Psoas muscle (tissue), 8 donors: ENCODE measurements around the gene XAGE5. TPM values are rescaled to one million over a fixed set of nuclear protein-coding genes. Genes with fewer than 3 reads are reported as not detected.
"Not testable (repeated sequence)": the region's sequence is repeated elsewhere in the genome, so short reads cannot be mapped to it uniquely, and the experiment has no call there.

Source experiments
- ATAC-seq, 4 donors: fragments of 200-7000 bp; cut with Tn5 transposase; one replicate each; pipeline ENCODE4 v1.9.1; 2020; ENCODE audit warnings: moderate library complexity in 3 of 4, mild to moderate bottlenecking in 2 of 4
- DNase-seq, 2 donors: peaks; one replicate each; pipeline ENCODE4 v3.0.0-alpha.2; 2020
- H3K27ac ChIP-seq: fragments of 200-600 bp; one replicate; pipeline ENCODE4 v1.8.0; 2022
- H3K27me3 ChIP-seq, 3 donors: fragments of 200-600 bp in 1 of 3; one replicate each; pipeline versions ENCODE4 v1.6.1 to v1.8.0; 2013 to 2022; ENCODE audit warnings: low read length in 2 of 3, mild to moderate bottlenecking in 2 of 3, moderate library complexity in 1 of 3; ENCODE audit not compliant: insufficient read depth in 3 of 3
- H3K36me3 ChIP-seq, 2 donors: fragments of 200-600 bp in 1 of 2; one replicate each; pipeline versions ENCODE4 v1.6.1 to v1.8.0; 2013 to 2022; ENCODE audit warnings: low read depth in 1 of 2, mild to moderate bottlenecking in 1 of 2, moderate library complexity in 1 of 2; ENCODE audit not compliant: insufficient read depth in 1 of 2
- H3K4me1 ChIP-seq: fragments of 200-600 bp; one replicate; pipeline ENCODE4 v1.8.0; 2022
- H3K4me3 ChIP-seq: fragments of 200-600 bp; one replicate; pipeline ENCODE4 v1.8.0; 2022; ENCODE audit warnings: mild to moderate bottlenecking
- H3K9me3 ChIP-seq: fragments of 200-600 bp; one replicate; pipeline ENCODE4 v1.8.0; 2022
- WGBS, 3 donors: extraction: QIAGEN DNeasy Blood & Tissue Kit; methylation state at CpG; one replicate each; pipeline versions ENCODE4 v1.1.6 to v1.1.7; 2013; 5-methylcytosine and 5-hydroxymethylcytosine counted together
- intact Hi-C, 2 donors: fragments of 100-400 bp; cut with DNase I; formaldehyde crosslinking; loops; one replicate each; pipeline versions ENCODE4 v1.11.0 to v1.14.2; 2022
- long read RNA-seq, 2 donors: library from polyadenylated mRNA; unstranded; transcript quantifications; one replicate each; pipeline ENCODE4 v2.0.0, GENCODE V29; 2021
- polyA plus RNA-seq, 3 donors: library from polyadenylated mRNA; stranded (reverse); fragments of 200-250 nt; gene quantifications; one replicate each; pipeline ENCODE4 v1.2.3, GENCODE V29; 2013
- total RNA-seq, 4 donors: library from RNA; stranded (reverse); fragmentation: NEBNext Ultra II Directional in 2 of 4; extraction: Animal tissue kit (Norgen Biotek cat#: 25700) in 2 of 4; gene quantifications; one replicate each; pipeline versions ENCODE4 v1.2.1 to v1.2.4, GENCODE V29; 2021 to 2023
- TF ChIP-seq, protein P1 (sequence below): fragments of 200-600 bp; IDR thresholded peaks from one replicate; pipeline ENCODE4 v1.8.0; 2022; ENCODE audit warnings: antibody characterized with exemption
- donor health status: healthy with polysubstance abuse.
- donor health status: DM: no; HTN: no; CAD: no; lungs with moderate emphysema.
- donor health status: Bipolar disorder and iron deficiency.
- donor health status: healthy.
- donor health status: DM: yes; HTN: yes; CAD: no.
- donor health status: DM: no; HTN: no; CAD: no.
- donor health status: DM: no; HTN: no; CAD: no.
- donor health status: DM: yes; HTN: yes; CAD: no.

Gene XAGE5, protein sequence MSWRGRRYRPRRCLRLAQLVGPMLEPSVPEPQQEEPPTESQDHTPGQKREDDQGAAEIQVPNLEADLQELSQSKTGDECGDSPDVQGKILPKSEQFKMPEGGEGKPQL
- not detected for total RNA-seq
- polyA plus RNA-seq = not detected
- long read RNA-seq, donor 1 = 0 reads
- long read RNA-seq, donor 2 = 0 reads

DNA sequence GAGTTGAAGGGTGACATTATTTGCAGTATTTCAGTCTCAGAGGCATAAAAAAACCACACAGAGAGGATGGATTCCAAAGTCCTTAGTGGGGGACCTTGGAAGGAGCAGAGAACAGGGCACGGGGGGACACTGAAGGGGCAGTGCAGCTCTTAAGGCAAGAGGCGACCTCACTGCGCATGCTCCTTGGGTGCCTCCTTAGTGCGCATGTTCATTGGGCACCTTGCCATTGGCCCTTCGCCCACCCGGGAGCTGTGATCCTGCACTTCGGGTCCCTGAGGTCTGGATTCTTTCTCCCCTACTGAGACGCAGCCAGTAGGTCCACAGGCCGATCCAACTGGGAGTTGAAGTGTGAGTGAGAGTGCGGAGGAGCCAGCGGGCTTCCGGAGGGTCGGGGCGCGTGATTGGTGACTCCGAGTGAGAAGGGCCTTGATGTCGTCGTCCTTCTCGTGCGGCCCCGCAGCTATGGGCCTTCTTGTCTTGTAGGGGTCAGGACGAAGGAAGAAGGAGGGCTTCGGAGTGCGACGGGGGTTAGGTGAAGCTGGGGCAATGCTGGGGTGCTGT is at the start of gene XAGE5:
Gene XAGE5 (plus strand): TSS at position 223 of the 561 bp plus-strand sequence. CDS start 1,280 bp downstream, outside the sequence.
- 81 to 94% (median 92%) methylated on average over 19 to 25 of the region's 25 CpGs for whole genome bisulfite sequencing, 3 donors
- Histone ChIP-seq H3K27me3 (peaks cover 0 to 30% (median 0%) of the 10 kb centered on the region in 3 donors), H3K9me3 (no peaks in the 10 kb centered on the region), H3K4me3 (no peak within 1 kb of the TSS), H3K36me3 (no peaks in the 10 kb centered on the region), H3K27ac (no peak within 1 kb of the TSS), H3K4me1 (no peaks in the 10 kb centered on the region)
- TF ChIP-seq, protein P1, sequence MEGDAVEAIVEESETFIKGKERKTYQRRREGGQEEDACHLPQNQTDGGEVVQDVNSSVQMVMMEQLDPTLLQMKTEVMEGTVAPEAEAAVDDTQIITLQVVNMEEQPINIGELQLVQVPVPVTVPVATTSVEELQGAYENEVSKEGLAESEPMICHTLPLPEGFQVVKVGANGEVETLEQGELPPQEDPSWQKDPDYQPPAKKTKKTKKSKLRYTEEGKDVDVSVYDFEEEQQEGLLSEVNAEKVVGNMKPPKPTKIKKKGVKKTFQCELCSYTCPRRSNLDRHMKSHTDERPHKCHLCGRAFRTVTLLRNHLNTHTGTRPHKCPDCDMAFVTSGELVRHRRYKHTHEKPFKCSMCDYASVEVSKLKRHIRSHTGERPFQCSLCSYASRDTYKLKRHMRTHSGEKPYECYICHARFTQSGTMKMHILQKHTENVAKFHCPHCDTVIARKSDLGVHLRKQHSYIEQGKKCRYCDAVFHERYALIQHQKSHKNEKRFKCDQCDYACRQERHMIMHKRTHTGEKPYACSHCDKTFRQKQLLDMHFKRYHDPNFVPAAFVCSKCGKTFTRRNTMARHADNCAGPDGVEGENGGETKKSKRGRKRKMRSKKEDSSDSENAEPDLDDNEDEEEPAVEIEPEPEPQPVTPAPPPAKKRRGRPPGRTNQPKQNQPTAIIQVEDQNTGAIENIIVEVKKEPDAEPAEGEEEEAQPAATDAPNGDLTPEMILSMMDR = no peak
- intact Hi-C loops = no loop called here
- DNase-seq = no peak
- no peak for ATAC-seq

DNA sequence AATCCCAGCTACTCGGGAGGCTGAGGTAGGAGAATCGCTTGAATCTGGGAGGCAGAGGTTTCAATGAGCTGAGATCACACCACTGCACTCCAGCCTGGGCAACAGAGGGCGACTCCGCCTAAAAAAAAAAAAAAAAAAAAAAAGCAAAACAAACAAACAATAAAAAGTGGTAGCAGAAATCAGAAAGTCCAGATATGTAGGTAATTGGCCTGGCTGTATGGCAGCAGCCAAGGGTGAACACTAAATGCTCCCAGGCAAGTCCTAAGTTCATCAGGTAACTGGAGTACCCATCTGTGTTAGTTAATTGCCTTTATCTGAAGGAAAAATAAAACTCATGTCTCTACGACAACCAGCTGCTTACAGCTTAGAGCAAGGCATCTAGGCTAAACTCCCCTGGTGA is 45.1 kb upstream of the XAGE5 start:
- H3K36me3 ChIP-seq, H3K9me3 ChIP-seq, DNase-seq, H3K4me3 ChIP-seq, ATAC-seq, H3K27me3 ChIP-seq, intact Hi-C loops, H3K4me1 ChIP-seq, H3K27ac ChIP-seq: not testable (repeated sequence)
- 71% methylated on average over 2 of the region's 5 CpGs; no CpG with 5 or more reads in 2 of the 3 donors for WGBS, 3 donors

DNA sequence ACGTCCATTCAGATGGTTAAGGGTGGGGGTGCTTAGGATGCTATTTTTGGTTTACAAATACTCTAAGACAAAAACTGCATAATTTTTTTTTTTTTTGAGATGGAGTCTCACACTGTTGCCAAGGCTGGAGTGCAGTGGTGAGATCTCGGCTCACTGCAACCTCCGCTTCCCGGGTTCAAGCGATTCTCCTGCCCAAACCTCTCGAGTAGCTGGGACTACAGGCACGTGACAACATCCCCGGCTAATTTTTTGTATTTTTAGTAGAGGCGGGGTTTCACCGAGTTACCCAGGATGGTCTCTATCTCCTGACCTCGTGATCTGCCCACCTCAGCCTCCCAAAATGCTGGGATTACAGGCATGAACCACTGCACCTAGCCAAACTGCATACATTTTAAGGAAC is 37.6 kb upstream of the XAGE5 start:
- H3K4me1 ChIP-seq, H3K36me3 ChIP-seq, H3K27ac ChIP-seq, ATAC-seq, H3K4me3 ChIP-seq, H3K9me3 ChIP-seq, intact Hi-C loops, DNase-seq, H3K27me3 ChIP-seq: not testable (repeated sequence)
- WGBS, 3 donors = 76 to 86% (median 85%) methylated on average over 7 to 8 of the region's 11 CpGs

DNA sequence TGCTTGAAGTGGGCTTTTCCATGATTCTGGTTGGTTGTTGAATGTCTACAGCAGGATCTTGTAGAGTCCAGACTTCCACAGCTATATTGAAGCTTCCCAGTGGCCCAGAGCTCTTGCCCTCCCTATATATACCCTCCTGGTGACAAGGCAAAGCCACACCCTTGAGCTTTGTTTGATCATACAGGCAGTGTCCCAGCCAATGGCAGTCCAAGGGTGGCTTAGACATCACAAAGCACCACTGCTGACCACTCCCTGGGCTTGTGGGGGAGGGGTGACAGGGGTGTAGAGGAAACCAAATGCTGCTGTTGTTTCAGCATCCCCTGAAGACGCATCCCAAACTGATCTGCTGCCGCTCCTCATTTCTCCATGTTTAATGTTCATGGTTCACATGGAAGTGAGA is 13.8 kb upstream of the XAGE5 start, which contains the start of gene SPANXN5:
Gene SPANXN5 (minus strand): TSS at position 101 of the 400 bp plus-strand sequence. CDS start 79 bp downstream, at position 22.
- ATAC-seq, DNase-seq, H3K4me1 ChIP-seq, H3K27ac ChIP-seq, H3K4me3 ChIP-seq, intact Hi-C loops, H3K9me3 ChIP-seq, H3K36me3 ChIP-seq: not testable (repeated sequence)
- peaks cover 0 to 26% (median 0%) of the 10 kb centered on the region in 3 donors for H3K27me3 ChIP-seq
- WGBS, 3 donors = 83 to 88% (median 85%) methylated on average over 2 of the region's 2 CpGs

DNA sequence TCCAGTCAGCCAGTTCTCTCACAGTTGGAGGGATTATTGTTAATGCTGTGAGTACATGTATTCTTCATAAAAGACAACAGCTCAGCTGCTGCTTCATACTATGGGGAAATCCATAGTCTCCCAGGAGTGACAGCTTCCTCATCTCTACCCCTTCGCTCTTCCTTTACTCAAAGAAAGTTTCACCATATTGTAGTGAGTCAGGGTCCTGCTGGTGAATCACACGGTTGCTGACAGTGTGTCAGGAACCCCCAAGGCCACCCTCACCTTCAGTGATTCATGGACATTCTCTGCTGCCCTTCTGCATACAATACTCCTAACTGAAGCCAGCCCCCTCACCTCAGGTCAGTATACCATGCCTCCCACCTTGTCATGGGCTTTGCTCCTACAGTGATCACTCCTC is 6.2 kb upstream of the XAGE5 start:
- peaks cover 0 to 26% (median 0%) of the 10 kb centered on the region in 3 donors for H3K27me3 ChIP-seq
- H3K4me3 ChIP-seq, H3K9me3 ChIP-seq, H3K36me3 ChIP-seq, H3K4me1 ChIP-seq, intact Hi-C loops, ATAC-seq, DNase-seq, H3K27ac ChIP-seq: not testable (repeated sequence)
- WGBS, 3 donors = 69 to 75% (median 72%) methylated on average over 2 of the region's 2 CpGs

DNA sequence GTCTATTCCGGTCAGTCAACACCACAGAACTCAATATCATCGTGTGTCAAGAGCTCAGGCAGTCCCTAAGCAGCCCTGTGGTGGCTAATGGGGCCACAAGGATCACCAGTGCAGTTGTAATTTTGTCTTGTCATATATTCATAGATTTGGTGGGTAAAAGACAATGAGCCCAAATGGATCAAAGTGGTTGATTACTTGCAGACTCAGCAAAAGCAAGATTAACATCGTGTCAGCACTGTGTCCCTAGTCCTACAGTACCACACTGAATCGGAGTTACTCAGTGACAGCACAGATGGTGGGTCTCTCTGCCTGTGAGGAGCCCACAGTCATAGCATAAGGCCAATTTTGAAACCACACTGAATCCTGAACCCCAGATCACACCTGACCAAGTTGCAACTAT is 8.7 kb downstream of the XAGE5 start:
- Histone ChIP-seq H3K36me3 (no peaks in the 10 kb centered on the region), H3K27me3 (peaks cover 0 to 45% (median 0%) of the 10 kb centered on the region in 3 donors), H3K27ac (no peak overlapping the region), H3K4me1 (no peaks in the 10 kb centered on the region), H3K4me3 (no peak overlapping the region), H3K9me3 (no peaks in the 10 kb centered on the region)
- no peak for DNase-seq
- TF ChIP-seq, protein P1 = no peak
- intact Hi-C loops = no loop called here
- no peak for ATAC-seq
- WGBS, 3 donors = 68 to 81% (median 77%) methylated on average over 4 of the region's 4 CpGs
